ENCODE measurements around the gene UBE3B.

DNA sequence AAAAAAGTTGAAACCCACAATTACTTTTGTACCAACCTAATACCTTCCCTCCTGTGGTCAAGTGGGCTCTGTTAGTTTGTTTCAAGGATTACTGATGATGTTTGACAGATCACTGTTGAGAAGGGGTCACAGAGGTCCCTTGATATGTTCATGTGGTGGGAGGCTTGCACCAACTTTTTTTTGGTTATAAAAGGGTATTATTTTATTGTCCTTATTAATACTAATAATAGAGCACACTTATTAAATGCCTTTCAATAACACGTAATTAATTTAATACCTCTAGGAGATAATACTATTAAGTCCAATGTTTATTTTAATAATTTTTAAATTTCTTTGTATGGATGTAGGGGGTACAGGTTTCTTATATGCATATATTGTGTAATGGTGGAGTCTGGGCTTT lies 4.4 kb downstream of the UBE3B start:
- TF ChIP-seq, protein P1, sequence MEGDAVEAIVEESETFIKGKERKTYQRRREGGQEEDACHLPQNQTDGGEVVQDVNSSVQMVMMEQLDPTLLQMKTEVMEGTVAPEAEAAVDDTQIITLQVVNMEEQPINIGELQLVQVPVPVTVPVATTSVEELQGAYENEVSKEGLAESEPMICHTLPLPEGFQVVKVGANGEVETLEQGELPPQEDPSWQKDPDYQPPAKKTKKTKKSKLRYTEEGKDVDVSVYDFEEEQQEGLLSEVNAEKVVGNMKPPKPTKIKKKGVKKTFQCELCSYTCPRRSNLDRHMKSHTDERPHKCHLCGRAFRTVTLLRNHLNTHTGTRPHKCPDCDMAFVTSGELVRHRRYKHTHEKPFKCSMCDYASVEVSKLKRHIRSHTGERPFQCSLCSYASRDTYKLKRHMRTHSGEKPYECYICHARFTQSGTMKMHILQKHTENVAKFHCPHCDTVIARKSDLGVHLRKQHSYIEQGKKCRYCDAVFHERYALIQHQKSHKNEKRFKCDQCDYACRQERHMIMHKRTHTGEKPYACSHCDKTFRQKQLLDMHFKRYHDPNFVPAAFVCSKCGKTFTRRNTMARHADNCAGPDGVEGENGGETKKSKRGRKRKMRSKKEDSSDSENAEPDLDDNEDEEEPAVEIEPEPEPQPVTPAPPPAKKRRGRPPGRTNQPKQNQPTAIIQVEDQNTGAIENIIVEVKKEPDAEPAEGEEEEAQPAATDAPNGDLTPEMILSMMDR (IDR thresholded peaks at IDR 0.05): no peak
- TF ChIP-seq POLR2A (IDR thresholded peaks at IDR 0.05; ENCODE audit: low read depth): no peak
